PC-3 (cell line): ENCODE measurements around the gene TAP2. TPM values are rescaled to one million over a fixed set of nuclear protein-coding genes. Genes with fewer than 3 reads are reported as not detected.

Source experiments
- ATAC-seq: fragments of 200-7000 bp; cut with Tn5 transposase; 2 replicates; pipeline ENCODE4 v1.9.1; 2020; ENCODE audit warnings: mild to moderate bottlenecking, moderate library complexity
- BruUV-seq: library from RNA; stranded (reverse); fragments of 400-500 nt; replicated peaks from 2 replicates; lab custom pipeline; 2021; lab: Mats Ljungman, UMichigan
- CTCF ChIA-PET: fragments of 300-600 bp; sonication (Branson Sonifier 250); formaldehyde crosslinking; loops from one replicate; lab custom pipeline; 2022; ENCODE audit warnings: antibody characterized with exemption; lab: Charles Lee
- POLR2A ChIA-PET: fragments of 300-600 bp; sonication (Branson Sonifier 250); formaldehyde crosslinking; loops from one replicate; lab custom pipeline; 2022; ENCODE audit warnings: antibody characterized with exemption; ENCODE audit not compliant: unreplicated experiment; lab: Charles Lee
- DNase-seq: peaks from one replicate; pipeline ENCODE4 v3.0.0-alpha.2; 2015
- H2AFZ ChIP-seq: fragments of 300-600 bp; sonication (generic); 2 replicates; pipeline ENCODE4 v1.6.0; 2016; ENCODE audit warnings: antibody characterized with exemption, low read length
- H3F3A ChIP-seq: fragments of 300-600 bp; sonication (generic); one replicate; pipeline ENCODE4 v1.6.0; 2017; ENCODE audit warnings: antibody characterized with exemption, low read length, control low read depth, mild to moderate bottlenecking; ENCODE audit not compliant: unreplicated experiment
- H3K27ac ChIP-seq: fragments of 300-600 bp; sonication (generic); 2 replicates; pipeline ENCODE4 v1.5.1; 2016; ENCODE audit warnings: mild to moderate bottlenecking, low read length
- H3K27me3 ChIP-seq: fragments of 300-600 bp; sonication (generic); 2 replicates; pipeline ENCODE4 v1.6.1; 2016; ENCODE audit warnings: low read length, mixed read lengths
- H3K36me3 ChIP-seq: fragments of 300-600 bp; sonication (generic); 2 replicates; pipeline ENCODE4 v1.6.1; 2016; ENCODE audit warnings: low read depth, mixed run types, low read length, mixed read lengths
- H3K4me1 ChIP-seq: fragments of 300-600 bp; sonication (generic); 2 replicates; pipeline ENCODE4 v1.5.1; 2016; ENCODE audit warnings: low read length; ENCODE audit not compliant: insufficient read depth
- H3K4me2 ChIP-seq: fragments of 300-600 bp; sonication (generic); 2 replicates; pipeline ENCODE4 v1.6.0; 2016; ENCODE audit warnings: low read length
- H3K4me3 ChIP-seq: fragments of 300-600 bp; sonication (generic); 2 replicates; pipeline ENCODE4 v1.5.1; 2016; ENCODE audit warnings: mild to moderate bottlenecking, low read length, mixed read lengths
- H3K79me2 ChIP-seq: fragments of 300-600 bp; sonication (generic); 2 replicates; pipeline ENCODE4 v1.6.1; 2017; ENCODE audit warnings: low read length, mixed read lengths
- H3K9ac ChIP-seq: fragments of 300-600 bp; sonication (generic); 2 replicates; pipeline ENCODE4 v1.6.0; 2016; ENCODE audit warnings: mild to moderate bottlenecking, low read length
- H3K9me2 ChIP-seq: fragments of 300-600 bp; sonication (generic); replicated peaks from 2 replicates; pipeline ENCODE4 v1.6.1; 2016; ENCODE audit warnings: mixed run types, low read length, mixed read lengths
- H3K9me3 ChIP-seq: fragments of 300-600 bp; sonication (generic); 2 replicates; pipeline ENCODE4 v1.6.1; 2016; ENCODE audit warnings: low read length, mixed read lengths
- H4K20me1 ChIP-seq: fragments of 300-600 bp; sonication (generic); 2 replicates; pipeline ENCODE4 v1.6.1; 2016; ENCODE audit warnings: low read length, mixed read lengths
- EZH2 ChIP-seq: fragments of 300-600 bp; sonication (generic); IDR thresholded peaks from one replicate; pipeline ENCODE4 v1.6.1; 2017; ENCODE audit warnings: antibody characterized with exemption, mild to moderate bottlenecking, low read length; ENCODE audit not compliant: unreplicated experiment
- EZH2phosphoT487 ChIP-seq: fragments of 300-600 bp; sonication (generic); IDR thresholded peaks from 2 replicates; pipeline ENCODE4 v1.6.1; 2018; ENCODE audit warnings: mild to moderate bottlenecking, antibody characterized with exemption, low read length, borderline replicate concordance
- intact Hi-C: fragments of 100-400 bp; cut with micrococcal nuclease; formaldehyde crosslinking; loops from 2 replicates; pipeline ENCODE4 v1.9.0; 2023
- total RNA-seq: library from RNA; depleted of rRNA; stranded (reverse); fragments of >200 nt; gene quantifications from 2 replicates; pipeline ENCODE4 v1.2.3, GENCODE V29; 2014
- TF ChIP-seq, protein P1 (sequence below): fragments of 300-600 bp; sonication (generic); conservative IDR thresholded peaks from 2 replicates; pipeline ENCODE4 v1.5.1; 2017; ENCODE audit warnings: antibody characterized with exemption, low read depth, mild to moderate bottlenecking, low read length

TAP2 gene
- total RNA-seq, 1 experiment from 2014 or later = 93.0 TPM

DNA sequence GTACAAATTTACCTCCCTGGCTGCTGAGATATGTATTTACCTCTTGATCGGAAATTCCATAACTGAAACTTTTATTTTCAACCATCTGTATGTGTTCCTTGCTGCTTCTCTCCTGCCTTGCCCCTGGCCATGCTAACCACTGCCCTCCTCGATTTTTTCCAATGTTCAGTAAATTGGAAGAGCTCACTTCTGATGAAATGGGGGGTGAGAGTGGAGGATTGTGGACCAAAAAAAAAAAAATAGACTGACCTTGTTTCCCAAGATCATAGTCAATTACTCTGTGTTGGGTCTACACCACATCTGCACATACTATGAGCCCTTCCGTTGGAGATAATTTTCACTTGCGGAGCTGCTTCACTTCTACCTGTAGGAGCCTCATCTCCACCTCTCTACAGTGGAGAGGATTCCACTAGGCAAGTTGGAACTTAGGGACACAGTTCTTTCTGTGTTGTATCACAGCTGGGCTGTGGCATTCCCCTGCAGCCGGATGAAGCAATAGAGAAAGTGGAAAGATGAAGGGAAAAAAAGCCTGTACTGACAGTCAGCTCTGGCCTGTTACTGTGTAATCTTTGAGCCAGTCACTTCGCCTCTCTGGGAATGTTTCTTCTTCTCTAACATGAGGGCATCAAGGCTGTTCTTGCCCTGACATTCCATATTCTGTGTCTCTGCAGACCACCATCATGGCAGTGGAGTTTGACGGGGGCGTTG is 17.1 kb upstream of the TAP2 start:
- BruUV-seq = no TSS peak
- Histone ChIP-seq H3K4me2 (no peak overlapping the region), H3K36me3 (no peaks in the 10 kb centered on the region), H3K27ac (no peak overlapping the region), H3F3A (no peaks in the 10 kb centered on the region), H3K4me3 (no peak overlapping the region), H4K20me1 (no peaks in the 10 kb centered on the region), H3K4me1 (peaks cover 7% of the 10 kb centered on the region), H2AFZ (no peak overlapping the region), H3K9me2 (no peaks in the 10 kb centered on the region), H3K9me3 (no peaks in the 10 kb centered on the region), H3K27me3 (no peaks in the 10 kb centered on the region), H3K9ac (no peak overlapping the region), H3K79me2 (no peaks in the 10 kb centered on the region)
- TF ChIP-seq EZH2phosphoT487 (no peak), EZH2 (no peak)
- TF ChIP-seq, protein P1, sequence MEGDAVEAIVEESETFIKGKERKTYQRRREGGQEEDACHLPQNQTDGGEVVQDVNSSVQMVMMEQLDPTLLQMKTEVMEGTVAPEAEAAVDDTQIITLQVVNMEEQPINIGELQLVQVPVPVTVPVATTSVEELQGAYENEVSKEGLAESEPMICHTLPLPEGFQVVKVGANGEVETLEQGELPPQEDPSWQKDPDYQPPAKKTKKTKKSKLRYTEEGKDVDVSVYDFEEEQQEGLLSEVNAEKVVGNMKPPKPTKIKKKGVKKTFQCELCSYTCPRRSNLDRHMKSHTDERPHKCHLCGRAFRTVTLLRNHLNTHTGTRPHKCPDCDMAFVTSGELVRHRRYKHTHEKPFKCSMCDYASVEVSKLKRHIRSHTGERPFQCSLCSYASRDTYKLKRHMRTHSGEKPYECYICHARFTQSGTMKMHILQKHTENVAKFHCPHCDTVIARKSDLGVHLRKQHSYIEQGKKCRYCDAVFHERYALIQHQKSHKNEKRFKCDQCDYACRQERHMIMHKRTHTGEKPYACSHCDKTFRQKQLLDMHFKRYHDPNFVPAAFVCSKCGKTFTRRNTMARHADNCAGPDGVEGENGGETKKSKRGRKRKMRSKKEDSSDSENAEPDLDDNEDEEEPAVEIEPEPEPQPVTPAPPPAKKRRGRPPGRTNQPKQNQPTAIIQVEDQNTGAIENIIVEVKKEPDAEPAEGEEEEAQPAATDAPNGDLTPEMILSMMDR = no peak
- ChIA-PET POLR2A (interaction anchor here (1.0 kb wide), 1 partner anchor 11 kb away, joined by 3 read pairs; no protein-coding TSS in a partner anchor), CTCF (interaction anchor here (0.6 to 2.7 kb wide), 5 partner anchors 10 to 1372 kb away, joined by 4 to 83 read pairs (median 4); partner anchors contain the start of gene TAP2)
- DNase-seq (no peak), ATAC-seq (no peak)
- intact Hi-C loops = no loop called here

DNA sequence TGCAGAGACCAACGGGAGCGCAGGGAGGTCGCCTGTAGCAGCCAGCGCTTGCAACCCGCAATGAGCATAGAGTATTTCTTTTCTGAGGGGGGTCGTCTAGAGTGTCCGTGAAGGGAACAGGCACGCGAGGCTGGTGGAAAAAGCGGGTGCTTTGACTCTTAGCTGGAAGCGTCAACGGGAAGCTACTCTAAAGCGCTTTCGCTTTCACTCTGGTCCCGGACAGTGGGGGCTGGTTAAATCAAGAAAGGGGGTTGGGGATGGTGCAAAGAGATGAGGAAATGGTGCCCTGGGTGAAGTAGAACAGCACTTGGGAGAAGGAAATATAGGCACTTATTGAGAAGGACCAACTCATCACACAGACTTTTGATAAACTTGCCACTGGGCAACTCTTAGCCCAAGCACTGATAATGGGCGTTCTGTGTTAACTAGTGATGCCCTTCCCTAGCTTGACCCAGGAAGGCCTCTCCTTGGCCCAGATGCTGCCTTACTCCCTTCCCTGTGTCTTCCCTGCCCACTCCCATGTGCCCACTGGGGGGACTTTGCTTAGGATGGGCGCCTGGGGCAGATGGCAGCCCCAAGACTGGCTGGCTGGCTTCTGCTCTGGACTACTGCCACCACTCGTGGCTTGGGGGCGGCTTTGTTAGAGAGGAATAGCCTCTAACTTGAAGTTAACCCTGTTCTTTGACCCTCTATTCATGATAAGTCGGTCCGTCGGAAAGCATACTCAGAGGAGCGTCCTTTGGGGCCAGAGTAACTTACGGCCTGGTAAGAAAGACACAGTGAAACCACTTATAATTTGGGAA is 16.0 kb upstream of the TAP2 start:
- ChIA-PET CTCF (interaction anchor here (0.6 to 2.7 kb wide), 6 partner anchors 9 to 546 kb away, joined by 3 to 83 read pairs (median 7); partner anchors contain the start of gene TAP2), POLR2A (interaction anchor here (1.0 to 1.1 kb wide), 2 partner anchors 10 to 16 kb away, joined by 3 to 12 read pairs; partner anchors contain the start of gene TAP2)
- peak overlapping the region; percentile 83 for H3K4me3 ChIP-seq
- peaks cover 7% of the 10 kb centered on the region for H3K4me1 ChIP-seq
- TF ChIP-seq EZH2 = no peak
- TF ChIP-seq, protein P1 = no peak
- TF ChIP-seq EZH2phosphoT487 = no peak
- H4K20me1 ChIP-seq = no peaks in the 10 kb centered on the region
- no peaks in the 10 kb centered on the region for H3K27me3 ChIP-seq
- intact Hi-C loops = loop anchor here (1.0 kb wide), 1 partner anchor 10 kb away; the partner anchor contains the start of gene PSMB8
- H3K27ac ChIP-seq = no peak overlapping the region
- no peaks in the 10 kb centered on the region for H3K79me2 ChIP-seq
- H3K9me2 ChIP-seq = no peaks in the 10 kb centered on the region
- ATAC-seq = no peak
- peak overlapping the region; percentile 100 for H3K4me2 ChIP-seq
- no peaks in the 10 kb centered on the region for H3F3A ChIP-seq
- H3K9ac ChIP-seq = no peak overlapping the region
- H2AFZ ChIP-seq = peak overlapping the region; percentile 96
- no peaks in the 10 kb centered on the region for H3K9me3 ChIP-seq
- no peaks in the 10 kb centered on the region for H3K36me3 ChIP-seq
- BruUV-seq = TSS peak; percentile 46
- no peak for DNase-seq
